ENCODE results near the gene PXMP4.

The PXMP4 gene

GRCh38 chr20:33731693-33732165, 11.6 kb upstream of the PXMP4 start, which contains the start of gene ZNF341:
TSS of gene ZNF341 (plus strand) at chr20:33731996. CDS start at chr20:33732022, 26 bp downstream.
- peak; percentile 82 to 98 for DNase-seq

- no peak for DNase-seq
Observed at GRCh38 chr20:33730946-33731692, 11.0 kb upstream of the PXMP4 start.

GRCh38 chr20:33729101-33729500, 9.0 kb upstream of the PXMP4 start:
- DNase-seq = no peak

- no peak for DNase-seq
Observed at GRCh38 chr20:33728463-33728862, 8.4 kb upstream of the PXMP4 start.

GRCh38 chr20:33727806-33728205, 7.7 kb upstream of the PXMP4 start:
- DNase-seq = no peak

- no peak for DNase-seq
Observed at GRCh38 chr20:33727115-33727479, 7.0 kb upstream of the PXMP4 start.

- DNase-seq = no peak
Observed at GRCh38 chr20:33725607-33726264, 5.6 kb upstream of the PXMP4 start.

GRCh38 chr20:33724439-33725094, 4.5 kb upstream of the PXMP4 start:
- no peak for DNase-seq

- DNase-seq = no peak
Observed at GRCh38 chr20:33721391-33722140, 1.5 kb upstream of the PXMP4 start.

- DNase-seq = peak in 1 of 2 experiments; percentile 28
Observed at GRCh38 chr20:33719277-33719988, 677 bp downstream of the PXMP4 start.

- no peak for DNase-seq
Observed at GRCh38 chr20:33716498-33716897, 3.6 kb downstream of the PXMP4 start.

- DNase-seq = no peak
Observed at GRCh38 chr20:33713865-33714367, 6.2 kb downstream of the PXMP4 start.

- DNase-seq = no peak
Observed at GRCh38 chr20:33711446-33711738, 8.7 kb downstream of the PXMP4 start.

- no peak for DNase-seq
Observed at GRCh38 chr20:33710681-33711445, 9.2 kb downstream of the PXMP4 start.

GRCh38 chr20:33709905-33710541, 10.1 kb downstream of the PXMP4 start:
- DNase-seq = no peak

GRCh38 chr20:33709398-33709797, 10.7 kb downstream of the PXMP4 start:
- no peak for DNase-seq

GRCh38 chr20:33707668-33708067, 12.4 kb downstream of the PXMP4 start:
- no peak for DNase-seq

- no peak for DNase-seq
Observed at GRCh38 chr20:33704197-33704924, 15.7 kb downstream of the PXMP4 start.

- DNase-seq = no peak
Observed at GRCh38 chr20:33703498-33704137, 16.5 kb downstream of the PXMP4 start.

- no peak for DNase-seq
Observed at GRCh38 chr20:33702861-33703260, 17.2 kb downstream of the PXMP4 start.

Measured in NCI-H526 (cell line).